Left renal cortex interstitium (tissue), 4 donors: ENCODE measurements around the gene FGD3. TPM values are rescaled to one million over a fixed set of nuclear protein-coding genes. Genes with fewer than 3 reads are reported as not detected.

ENCODE experiments used
- DNase-seq, 4 donors: peaks; one replicate each; pipeline ENCODE4 v3.0.0-alpha.2; 2013; ENCODE audit warnings: low read depth in 4 of 4, low spot score in 2 of 4, missing footprints in 1 of 4
- polyA plus RNA-seq, 4 donors: library from polyadenylated mRNA; unstranded; fragments of 120-200 nt; gene quantifications; one replicate each; pipeline ENCODE4 v1.2.1, GENCODE V29; 2013; ENCODE audit not compliant: insufficient read length in 4 of 4

The FGD3 gene
- polyA plus RNA-seq, 4 donors: 5.1 to 9.5 (median 6.4) TPM

DNA sequence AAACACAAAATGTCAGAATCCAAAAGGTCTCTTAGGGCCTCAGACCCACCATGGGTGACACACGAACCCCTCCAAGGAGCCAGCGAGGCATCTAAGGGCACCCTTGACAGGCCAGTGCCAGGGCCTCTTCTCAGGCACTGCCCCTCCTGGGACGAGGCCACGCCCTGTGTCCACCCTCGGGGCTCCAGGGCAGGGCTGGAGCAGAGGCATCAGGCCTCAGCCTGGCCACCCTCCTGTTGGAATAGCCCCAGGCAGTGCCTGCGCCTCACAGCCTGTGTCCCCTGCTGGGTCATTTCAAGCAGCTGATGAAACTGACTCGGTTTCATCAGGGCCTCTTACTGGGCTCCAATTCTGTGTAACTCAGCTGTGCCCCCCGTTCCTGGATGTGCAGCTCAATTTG, 78.4 kb downstream of the FGD3 start:
- DNase-seq: no peak

DNA sequence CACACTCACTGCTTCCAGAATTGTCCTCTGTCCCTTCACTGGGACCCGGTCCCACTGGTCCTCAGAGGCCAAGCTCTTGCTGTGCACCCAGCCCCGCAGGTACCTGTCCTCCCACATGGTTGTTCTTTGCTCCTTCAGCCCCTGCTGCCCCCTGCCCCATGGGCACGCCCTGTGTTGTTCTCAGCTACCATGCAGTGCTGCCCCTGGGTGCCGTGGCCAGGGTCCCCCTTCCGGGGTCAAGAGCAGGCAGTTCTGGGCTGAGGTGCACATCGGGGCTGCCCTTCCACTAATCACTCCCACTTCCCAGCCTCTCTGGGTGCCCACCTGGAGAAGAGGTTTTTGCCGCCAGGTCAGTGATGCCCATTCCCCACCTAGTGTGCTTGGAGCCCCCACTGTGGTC, 79.3 kb downstream of the FGD3 start:
- no peak for DNase-seq

DNA sequence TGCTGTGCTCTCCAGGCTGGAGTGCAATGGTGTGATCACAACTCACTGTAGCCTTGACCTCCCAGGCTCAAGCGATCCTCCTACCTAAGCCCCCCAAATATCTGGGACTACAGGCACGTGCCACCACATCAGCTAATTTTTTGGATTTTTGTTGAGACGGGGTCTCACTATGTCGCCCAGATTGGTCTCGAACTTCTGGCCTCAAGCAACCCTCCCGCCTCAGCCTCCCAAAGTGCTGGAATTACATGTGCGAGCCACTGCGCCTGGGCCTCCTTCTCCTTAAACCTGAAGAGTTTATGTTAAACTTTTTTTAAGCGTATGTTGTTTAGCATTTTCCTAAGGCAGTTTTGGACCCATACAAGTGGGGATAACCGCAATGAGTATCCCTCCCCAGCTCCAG, 80.4 kb downstream of the FGD3 start:
- DNase-seq: no peak

DNA sequence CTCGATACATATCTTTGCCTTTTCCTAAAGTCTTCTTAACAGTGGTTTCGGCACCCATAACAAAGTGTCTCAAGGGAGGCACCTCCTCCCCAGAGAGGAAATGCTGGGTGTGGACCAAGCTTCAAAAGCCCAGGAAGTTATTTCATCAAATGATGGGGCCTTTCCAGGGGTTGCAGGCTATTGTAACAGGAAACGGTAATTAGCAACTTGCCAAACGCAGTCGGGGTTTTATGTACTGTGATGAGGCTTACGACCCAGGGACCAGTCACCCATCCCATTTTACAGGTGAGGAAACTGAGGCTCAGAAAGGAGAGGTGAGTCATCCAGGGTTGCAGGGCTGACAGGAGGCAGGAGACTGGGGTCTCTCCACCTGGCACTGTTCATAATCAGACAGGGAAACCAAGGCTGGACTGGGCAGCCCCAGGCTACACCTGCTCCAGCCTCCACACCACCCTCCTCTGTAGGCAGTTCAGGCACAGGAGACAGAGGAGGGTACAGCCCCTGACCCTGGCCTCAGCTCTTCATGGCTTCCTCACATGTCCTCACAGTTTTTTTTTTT, 81.2 kb downstream of the FGD3 start:
- no peak for DNase-seq

DNA sequence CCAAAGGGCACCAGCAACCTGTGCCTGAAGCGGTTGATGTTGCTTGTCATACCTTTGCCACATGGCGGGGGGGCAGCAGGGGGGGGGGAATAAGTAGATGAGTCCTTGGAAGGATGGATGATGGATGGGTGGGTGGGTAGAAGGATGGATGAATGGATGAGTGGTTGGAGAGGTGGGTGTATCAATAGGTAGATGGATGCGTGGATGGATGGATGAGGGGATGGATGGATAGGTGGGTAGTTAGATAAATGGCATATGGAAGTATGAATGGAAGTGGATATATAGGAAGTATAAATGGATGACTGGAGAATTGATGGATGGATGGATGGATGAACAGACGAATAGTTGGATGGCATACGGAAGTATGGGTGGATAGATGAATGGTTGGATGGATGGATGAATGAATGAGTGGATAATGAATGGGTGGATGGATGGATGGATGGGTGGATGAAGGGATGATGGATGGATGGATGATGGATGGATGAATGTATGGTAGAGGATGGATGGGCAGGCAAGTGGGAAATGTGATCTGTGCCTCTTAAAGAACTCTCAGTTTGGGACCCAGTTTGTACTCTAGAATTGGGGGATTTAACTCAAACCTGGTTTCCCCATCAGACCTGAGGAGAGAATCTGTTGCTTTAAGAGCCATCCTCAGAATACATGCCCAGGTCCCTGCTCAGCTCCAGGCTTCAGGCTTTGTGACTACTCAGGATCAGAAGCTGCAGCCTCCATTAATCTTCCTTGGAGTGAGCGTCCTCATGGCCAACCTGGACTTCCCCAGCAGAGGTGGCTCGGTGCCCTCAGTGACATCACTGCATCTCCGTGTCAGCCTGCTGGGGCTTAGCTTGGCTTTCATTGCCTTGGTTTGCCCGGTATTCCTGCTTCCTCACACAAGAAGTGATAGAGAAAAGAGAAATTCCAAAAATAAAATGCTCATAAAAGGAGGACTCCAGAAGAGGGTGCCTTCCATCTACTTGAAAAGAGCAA, 83.6 kb downstream of the FGD3 start:
- DNase-seq: no peak

DNA sequence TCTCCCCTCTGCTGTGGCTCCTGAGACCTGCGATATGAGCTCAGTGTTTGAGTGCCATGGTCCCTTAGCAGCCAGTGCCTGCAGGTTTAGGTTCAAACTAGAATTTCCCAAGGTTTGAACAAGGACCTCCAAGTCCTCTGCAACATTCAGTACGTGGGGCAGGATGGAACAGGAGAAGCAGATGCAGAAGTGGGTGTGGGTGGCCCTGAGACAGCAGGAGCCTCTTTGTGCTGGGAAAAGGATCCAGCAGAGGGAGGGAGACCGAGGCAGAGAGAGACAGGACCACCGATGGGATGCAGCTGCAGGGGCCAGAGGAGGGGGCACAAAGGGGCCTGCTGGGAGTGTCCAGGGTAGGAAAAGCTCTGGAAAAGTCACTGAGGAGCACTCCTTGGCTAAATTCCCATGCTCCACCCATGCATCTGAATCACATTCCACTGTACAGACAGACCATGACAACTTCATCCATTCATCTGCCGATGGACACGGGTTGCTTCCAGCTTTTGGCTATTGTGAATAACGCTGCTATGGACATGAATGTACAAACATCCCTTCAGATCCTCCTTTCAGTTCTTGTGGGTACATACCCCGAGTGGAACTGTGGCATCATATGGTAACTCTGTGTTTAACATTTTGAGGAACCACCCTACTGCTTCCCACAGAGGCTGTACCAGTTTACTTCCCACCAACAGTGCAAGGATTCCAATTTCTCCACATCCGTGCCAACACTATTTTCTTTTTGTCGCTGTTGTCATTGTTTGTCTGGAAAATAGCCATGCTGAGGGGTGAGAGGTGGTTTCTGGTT, 84.5 kb downstream of the FGD3 start:
- DNase-seq: no peak

DNA sequence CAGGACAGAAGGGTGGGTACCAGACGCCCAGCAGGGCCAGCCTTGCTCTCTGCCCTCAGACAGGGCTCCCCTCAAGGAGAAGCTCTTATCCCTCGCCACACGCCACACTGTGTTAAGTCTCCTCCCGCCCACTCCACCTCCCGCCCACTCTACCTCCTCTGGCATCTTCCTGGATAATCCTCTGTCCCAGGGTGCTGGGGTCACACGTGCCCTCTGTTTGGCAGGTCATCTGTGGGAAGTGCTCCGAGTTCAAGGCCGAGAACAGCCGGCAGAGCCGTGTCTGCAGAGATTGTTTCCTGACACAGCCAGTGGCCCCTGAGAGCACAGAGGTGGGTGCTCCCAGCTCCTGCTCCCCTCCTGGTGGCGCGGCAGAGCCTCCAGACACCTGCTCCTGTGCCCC, 85.2 kb downstream of the FGD3 start:
- no peak for DNase-seq

DNA sequence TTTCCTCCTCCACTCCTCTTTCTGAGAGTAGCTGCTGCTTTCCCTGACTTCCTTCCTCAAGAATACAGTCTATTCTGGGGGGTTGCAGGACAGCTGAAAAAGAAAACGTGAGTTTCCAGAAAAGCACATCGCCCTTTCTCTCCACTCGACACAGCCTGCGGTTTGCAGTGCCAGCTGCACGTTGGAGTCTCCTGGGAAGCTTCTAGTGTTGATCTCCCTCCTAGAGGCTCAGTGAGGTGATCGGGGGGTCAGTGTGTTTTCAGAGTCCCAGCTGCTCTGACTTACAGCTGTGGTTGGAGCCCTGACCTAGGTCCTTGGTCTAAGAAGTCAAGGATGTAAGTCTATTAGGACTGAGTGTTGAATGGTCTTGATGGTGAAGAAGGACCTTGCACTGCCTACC, 86.2 kb downstream of the FGD3 start:
- no peak for DNase-seq

DNA sequence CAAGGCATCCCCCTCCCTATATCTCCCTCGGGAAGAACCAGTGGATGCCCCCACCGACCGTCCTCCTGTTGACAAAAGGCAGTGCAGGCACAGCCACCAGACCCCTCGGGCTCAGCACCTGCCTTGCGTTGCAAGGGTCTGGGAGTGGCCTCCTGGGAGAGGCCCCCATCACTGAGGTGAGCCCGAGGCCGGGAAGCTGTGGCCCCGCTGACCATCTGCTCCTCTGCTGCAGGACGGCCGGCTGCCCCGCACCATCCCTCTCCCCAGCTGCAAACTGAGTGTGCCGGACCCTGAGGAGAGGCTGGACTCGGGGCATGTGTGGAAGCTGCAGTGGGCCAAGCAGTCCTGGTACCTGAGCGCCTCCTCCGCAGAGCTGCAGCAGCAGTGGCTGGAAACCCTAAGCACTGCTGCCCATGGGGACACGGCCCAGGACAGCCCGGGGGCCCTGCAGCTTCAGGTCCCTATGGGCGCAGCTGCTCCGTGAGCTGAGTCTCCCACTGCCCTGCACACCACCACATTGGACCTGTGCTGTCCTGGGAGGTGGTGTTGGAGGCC, 87.9 kb downstream of the FGD3 start:
- no peak for DNase-seq

DNA sequence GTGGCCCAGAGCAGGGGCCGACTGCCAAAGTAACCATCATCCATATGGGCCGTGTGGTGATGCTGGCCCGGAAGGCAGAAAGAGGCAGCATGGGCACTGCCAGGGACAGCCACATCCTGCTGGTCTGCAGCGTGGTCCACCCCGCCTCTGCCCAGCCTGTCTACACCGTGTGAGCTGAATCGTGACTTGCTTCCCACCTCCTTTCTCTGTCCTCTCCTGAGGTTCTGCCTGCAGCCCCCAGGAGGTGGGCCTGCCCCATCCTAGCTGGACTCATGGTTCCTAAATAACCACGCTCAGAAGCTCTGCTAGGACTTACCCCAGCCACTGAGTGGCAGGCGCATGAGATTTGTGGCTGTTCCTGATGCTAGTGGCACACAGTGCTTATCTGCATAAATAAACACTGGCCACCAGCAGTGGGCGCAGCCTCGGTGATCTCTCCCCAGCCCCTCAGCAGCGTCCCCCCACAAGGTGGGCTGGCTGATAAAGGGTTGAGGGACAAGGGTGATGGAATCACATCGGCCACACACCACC, 88.6 kb downstream of the FGD3 start:
- no peak for DNase-seq

DNA sequence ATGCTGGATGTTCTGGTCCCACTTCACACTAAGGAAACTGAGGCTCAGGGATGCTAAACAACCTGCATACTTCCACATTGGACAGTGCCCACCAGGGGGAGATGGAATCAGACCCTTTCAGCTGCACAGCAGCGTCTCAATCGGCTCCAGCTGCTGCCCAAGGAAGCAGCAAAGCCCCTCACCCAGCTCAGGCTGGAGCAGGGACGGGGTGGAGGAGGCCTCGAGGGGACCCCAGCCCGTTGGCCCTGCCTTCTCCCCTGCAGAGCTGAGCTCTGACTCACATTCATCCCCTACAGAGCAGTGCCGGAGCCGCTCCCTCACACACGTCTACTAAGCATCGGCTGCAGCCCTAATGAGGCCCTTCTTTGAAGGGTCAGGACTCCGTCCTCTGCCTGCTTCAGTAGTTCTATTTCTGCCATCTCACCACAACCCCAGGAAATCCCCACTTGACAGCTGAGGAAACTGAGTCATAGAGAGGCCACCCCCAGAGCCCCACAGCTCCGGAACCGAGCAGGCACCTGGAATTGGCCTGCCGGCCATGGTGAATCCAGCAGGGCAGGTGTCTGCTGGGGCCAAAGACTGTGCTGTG, 89.7 kb downstream of the FGD3 start:
- DNase-seq: no peak

DNA sequence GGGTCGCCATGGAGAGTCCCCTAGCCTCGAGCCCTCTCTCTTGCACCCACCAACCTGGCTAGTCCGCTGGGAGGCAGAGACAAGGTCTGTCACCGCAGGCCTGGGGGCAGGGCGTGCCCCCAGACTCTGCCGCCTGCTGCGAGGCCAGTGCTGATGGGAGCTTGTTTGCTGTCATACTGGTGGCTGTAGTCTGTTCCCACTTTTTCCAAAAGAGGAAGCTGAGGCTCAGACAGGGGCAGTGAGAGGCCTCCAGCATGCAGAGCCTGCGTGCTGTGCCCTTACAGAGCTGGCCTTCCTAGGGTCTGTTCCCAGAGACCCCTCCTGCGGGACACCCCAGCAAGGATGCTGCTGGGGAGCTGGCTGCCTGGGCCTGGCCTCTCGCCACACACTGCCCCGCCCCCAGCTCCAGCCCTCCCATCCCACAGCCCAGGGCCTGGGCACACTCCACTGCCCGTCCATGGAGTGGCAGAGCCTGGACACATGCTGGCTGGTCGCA, 90.2 kb downstream of the FGD3 start:
- DNase-seq: no peak

DNA sequence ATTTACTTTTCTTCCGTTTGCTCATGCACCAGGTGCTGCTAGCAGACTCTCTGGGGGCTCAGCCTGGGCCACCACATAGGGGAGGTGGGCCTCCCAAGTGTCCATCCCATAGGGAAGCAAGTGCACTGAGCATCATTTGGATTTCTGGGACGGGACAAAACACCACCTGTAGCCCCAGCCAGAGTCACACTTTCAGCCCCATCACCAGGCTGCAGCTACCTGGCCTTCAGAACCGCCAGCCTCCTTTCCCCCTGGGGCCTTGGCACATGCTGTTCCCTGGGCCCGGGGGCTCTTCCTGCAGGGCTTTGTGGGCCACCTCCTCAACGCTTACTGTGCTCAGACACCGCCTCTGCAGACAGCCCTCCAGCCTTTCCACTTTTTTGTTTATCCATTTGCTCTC, 91.6 kb downstream of the FGD3 start:
- DNase-seq: no peak

DNA sequence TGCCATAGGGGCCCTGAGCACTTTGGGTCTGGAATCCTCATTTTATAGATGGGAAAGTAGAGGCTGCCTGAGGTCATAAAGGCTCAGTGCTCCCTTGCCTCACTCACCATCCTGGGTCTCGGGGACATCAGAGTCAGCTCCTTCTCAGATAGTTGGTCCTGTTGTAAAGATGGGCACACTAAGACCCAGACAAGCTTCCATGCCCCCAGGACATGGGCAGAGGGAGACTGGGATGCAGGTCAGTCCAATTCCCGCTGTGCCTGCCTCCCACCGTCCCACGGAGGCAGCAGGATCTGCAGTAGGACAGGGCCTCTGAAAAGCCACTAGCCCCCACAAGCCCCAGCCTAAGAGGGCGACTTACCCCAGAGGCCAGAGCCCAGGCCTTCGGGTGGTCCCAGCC, 92.1 kb downstream of the FGD3 start:
- DNase-seq: no peak

DNA sequence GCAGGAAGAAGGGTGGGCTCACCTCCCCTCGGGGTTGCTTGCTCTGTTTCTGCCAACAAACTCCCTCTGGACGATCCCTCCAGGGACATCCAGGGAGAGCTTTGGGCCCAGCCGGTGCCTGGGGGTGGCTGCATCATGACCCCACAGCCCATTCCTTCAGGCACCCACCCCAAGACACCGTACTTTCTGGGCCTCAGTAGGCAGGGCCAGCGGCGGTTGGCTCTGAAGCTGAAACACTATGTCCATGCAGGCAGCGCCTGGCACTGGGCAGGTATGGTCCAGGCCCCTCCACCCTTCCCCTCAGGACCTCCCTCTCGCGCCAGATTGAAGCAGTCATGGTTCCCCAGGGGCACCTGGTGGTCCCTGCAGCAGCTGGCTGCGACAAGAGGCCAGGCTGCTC, 92.7 kb downstream of the FGD3 start:
- DNase-seq: no peak

DNA sequence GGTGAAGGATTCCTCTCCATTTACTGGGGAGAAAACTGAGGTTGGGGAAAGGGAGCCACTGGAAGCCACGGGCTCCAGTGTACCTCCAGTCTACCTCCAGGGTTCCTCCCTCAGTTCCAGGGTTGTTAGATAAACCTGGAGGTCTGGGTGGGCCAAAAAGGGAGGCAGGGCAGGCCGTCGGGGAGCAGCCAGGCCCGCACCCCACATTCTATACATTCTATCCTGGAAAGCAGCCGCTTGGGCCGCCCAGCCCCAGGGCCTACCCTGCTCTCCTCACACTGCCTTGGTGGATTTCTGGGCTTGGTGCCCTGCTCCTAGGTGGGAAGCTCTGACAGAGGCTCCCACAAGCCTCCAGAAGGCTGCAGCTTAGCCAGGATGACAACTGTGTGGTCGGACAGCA, 93.1 kb downstream of the FGD3 start:
- DNase-seq: no peak

DNA sequence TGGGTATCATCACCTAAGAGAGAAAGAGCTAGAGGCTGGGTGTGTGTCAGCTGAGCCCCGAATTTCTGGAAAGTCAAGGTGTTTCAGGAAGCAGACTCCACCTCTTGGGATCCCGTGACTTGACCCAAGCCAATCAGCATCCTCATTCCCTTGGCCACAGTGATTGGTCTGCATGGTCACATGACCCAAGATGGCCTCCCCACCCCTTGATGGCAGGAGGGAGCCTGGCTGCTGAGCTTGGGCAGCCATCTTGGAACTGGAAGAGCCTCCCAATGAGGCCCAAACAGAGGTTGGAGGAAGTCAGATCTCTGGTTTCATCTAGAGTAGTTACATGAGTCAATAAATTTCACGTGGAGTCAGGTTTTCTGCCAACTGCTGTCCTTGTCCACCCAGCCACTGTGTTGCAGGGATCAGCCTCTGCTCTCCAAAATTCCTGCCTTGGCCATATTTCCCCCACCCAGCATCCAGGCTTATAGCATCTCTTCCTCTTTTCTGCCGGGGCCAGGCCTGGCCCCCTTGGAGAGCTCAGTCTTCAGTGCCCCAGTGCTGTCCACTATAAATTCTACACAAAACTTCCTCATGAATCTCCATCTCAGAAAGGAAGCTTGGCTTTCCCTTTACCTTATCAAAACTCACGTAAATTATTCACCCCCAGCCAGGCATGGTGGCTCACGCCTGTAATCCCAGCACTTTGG, 93.9 kb downstream of the FGD3 start:
- DNase-seq: no peak

DNA sequence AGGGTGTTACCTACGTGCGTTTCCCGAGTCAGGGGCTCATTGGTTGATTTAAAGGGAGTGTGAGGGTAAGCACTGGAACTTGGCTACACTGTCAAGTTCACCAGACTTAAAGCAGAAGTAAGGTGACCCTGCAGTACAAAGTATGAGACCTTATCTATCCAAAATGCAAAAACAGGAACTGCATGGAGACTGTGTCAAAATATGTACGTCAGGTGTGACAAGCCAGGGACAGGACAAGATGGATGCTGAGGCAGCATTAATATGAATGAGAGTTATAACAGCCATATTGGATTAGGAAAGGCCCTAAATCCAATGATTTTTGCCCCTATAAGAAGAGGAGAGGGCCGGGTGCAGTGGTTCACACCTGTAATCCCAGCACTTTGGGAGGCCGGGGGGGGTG, 95.8 kb downstream of the FGD3 start:
- no peak for DNase-seq

DNA sequence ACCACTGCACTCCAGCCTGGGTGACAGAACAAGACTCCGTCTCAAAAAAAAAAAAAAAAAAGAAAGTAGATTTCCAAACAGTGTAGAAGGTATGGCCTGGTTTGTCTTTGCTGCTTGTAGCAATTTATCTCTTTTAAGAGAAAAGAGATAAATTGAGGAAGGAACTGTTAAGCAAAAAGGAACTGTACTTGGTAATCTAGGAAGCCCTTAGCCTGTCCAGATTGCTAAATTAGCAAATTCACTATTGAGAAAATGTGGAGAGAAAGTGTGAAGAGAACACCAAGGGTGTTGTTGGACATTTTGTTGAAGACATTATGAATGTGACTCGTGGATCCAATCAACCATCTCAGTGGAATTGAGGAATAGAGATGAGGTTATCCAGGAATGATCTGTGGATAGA, 98.2 kb downstream of the FGD3 start:
- DNase-seq: no peak
